ENCODE results near the gene NT5DC1.

The NT5DC1 gene

DNA sequence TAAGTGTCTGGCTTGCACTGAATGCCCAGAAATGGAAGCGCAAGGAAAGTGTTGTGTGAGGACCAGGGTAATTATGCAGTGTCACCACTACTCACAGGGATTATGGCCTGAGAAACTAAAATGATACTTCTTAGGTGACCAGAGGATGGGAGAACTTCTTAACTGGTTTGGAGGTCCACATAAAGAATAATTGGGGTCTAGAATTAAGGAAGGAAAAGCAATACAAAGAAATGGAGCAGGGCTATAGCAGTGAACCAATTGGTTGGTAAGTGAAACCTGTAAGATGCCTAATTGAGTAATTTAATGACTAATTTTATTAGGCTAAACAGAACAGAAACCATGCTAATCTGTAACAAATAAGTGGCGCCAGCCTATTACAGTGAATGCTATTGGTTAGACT, 147.9 kb downstream of the NT5DC1 start:
- no peak for DNase-seq

DNA sequence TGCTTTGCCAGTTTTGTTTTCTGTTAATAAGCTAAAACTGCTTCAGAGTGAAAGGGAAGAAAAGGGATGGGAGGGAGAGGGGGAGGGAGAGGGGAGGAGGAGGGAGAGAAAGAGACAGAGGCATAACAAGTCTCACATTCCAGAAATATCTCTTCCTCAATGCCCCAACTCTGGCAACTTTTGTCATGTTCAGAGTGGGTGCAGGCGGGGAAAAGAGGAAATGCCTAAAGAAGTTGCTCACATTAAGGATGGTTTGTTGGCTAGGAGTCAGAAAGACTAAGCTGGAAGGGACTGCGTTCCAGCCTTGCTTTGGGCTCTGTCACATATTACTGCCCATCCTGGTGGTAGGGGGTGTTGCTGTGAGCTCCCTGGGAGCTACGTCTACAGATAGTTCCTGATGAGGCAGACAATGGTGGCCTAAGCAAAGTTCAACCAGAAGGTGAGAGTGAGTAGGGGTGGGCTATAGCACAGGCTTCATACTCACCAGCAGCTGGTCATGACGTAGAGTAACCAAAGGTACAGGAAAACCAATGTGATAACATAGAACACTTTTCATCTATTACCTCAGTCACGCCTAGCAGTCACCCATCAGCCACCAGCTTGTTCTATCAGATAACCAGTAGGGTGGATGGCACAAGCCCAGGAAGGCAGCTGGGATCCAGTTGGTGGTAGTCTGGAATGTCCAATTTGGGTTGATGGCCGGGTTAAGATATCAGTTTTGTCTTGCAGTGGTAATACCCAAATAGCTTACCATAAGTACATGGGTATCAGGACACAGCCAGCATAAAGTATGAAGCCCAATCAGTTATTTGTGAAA, 151.1 kb downstream of the NT5DC1 start:
- no peak for DNase-seq

DNA sequence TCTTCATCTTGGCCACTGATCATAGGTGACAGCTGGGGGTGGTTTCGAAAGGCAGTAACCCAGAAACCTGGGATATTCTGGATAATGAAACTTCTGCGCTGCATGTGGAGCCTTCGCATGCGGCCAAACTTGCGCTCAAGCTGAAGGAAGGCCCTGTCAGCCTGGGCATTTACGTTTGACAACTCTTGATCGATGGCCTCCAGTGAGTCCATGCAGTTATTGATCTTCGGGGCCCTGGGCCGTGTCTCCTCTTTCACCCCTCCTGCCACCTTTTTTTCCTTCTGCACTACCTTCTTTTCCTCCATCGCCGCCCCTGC, 152.5 kb downstream of the NT5DC1 start:
- no peak for DNase-seq

DNA sequence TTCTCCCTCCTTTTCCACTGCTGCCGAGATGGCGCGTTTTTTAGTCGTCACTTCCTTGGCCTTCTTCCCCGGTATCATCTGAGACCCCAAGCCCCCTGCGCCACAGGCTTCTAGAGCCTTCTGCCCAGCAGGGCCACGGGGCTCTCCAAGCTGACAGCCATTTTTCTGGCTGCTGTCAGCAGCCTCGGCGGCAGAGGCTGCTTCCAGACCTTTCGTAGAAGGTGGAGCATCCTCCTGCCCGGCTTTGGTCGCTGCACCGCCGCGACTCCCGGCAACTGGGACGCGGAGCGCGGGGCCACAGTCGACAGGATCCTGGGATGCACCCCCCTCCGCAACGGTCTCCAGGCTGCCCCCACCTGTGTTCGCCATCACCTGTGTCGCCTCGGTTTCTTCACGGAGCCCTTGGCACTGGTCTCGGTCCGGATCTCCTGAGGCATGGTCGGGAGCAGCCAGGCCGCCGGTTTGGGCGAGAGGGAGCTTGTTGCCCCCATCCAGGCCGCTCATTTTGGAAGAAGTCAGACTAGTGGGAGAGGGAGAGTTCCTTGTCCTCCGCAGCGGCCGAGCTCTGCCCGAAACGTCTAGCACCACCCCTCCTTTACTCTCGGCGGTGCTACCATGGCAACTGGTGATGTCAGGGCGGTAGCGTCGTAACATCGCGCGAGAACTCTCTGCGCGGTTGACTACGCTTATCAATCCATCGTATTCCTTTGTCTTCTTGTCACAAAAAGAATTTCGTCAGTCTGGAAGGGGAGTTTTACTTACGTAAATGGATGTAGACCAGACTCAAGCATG, 153.0 kb downstream of the NT5DC1 start, which contains the start of gene TSPYL4:
Gene TSPYL4 (minus strand): TSS at position 571 of the 792 bp plus-strand sequence. CDS start 67 bp downstream, at position 504.
- DNase-seq = peak; percentile 93 to 94

DNA sequence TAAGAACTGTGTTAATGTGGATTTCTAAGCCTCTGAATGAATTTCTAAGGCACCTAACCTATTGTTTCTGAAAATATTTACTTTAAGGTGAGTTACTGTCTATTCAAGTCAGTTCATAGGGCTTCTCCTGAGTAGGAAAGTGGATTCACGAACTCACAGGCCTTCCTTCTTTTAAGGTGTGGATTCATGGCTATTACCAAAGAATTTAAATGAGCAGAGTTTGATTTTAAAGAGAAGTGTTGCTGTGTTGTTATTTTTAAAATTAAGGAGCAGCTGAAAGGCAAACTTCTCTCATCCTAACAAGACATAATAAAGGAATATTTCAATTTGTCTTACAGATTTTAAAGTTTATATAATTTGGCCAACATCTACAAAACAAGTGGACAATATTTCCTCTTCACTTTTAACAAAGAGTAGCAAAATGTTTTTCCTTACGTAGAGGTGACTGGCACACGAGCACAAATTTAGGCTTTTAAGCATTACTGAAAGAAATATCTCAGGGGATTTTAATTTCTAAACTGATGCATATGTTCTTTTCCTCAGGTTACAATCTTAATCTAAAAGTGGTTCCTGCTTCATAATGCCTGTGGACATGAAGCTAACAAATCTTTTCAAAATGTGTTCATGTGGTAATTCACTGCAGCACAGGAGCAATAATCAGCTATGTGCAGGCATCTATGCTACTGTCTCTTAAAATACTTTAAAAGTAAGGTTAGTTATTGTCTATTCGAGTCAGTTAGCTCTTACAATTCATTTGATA, 153.8 kb downstream of the NT5DC1 start:
- DNase-seq = no peak

DNA sequence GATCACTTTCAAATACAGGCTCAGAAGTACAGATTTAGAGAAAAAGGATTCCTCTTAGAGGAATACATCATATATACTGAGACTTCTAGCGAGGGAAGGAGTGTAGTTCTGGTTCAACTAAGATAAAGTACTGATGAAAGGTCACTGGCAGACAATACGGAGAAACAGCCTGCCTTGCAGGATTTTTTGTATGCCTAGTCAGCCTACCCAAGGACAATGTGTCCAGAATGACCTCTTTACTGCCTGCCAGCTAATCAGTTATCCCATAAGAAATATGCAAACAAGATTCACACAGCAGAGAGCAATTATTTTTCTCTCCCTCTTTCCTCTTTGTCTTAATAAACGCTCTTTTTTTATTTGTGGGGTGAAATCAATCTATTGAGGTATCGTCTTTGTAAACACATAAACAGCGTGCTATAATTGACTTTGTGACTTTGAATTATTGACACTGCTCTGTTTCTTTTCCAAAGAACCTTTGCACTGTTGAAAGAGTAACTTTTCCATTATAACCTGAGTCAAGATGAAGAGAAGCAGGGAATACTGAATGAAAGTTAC, 154.7 kb downstream of the NT5DC1 start:
- DNase-seq = no peak

DNA sequence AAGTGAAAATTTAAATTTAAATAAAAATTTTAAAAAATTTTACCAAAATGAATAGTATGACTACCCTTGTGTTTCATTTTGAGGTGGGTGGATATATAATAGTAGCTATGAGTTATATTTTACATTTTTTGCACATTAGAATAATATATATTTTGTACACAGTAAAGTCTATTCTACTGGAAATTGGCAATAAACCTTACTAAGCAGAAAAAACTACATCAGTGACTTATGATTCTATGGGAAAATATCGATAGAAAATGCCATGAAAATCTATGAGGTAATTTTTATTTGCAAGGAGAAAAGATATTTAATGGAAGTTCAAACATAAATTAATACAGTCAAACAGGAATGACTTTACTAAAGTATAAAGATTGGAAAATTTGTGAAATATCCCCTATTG, 156.0 kb downstream of the NT5DC1 start:
- no peak for DNase-seq

DNA sequence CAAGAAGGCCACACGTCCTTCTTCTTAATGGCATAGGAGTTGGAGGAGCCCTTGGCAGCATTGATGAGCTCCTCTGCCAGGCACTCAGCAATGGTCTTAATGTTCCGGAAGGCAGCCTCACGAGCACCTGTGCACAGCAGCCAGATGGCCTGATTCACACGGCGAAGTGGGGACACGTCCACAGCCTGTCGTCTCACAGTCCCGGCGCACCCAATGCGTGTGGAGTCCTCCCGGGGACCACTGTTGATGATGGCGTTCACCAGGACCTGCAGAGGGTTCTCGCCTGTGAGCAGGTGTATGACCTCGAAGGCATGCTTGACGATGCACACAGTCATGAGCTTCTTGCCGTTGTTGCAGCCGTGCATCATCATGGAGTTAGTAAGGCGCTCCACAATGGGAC, 157.9 kb downstream of the NT5DC1 start:
- no peak for DNase-seq

DNA sequence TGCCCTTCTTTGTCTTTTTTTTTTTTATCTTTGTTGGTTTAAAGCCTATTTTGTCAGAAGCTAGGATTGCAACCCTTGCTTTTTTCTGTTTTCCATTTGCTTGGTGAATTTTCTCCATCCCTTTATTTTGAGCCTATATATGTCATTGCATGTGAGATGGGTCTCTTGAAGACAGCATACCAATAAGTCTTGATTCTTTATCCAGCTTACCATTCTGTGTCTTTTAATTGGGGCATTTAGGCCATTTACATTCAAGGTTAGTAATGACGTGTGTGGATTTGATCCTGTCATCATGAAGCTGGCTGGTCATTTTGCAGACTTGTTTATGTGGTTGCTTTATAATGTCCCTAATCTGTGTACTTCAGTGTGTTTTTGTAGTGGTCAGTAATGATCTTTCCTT, 162.7 kb downstream of the NT5DC1 start:
- DNase-seq = no peak

DNA sequence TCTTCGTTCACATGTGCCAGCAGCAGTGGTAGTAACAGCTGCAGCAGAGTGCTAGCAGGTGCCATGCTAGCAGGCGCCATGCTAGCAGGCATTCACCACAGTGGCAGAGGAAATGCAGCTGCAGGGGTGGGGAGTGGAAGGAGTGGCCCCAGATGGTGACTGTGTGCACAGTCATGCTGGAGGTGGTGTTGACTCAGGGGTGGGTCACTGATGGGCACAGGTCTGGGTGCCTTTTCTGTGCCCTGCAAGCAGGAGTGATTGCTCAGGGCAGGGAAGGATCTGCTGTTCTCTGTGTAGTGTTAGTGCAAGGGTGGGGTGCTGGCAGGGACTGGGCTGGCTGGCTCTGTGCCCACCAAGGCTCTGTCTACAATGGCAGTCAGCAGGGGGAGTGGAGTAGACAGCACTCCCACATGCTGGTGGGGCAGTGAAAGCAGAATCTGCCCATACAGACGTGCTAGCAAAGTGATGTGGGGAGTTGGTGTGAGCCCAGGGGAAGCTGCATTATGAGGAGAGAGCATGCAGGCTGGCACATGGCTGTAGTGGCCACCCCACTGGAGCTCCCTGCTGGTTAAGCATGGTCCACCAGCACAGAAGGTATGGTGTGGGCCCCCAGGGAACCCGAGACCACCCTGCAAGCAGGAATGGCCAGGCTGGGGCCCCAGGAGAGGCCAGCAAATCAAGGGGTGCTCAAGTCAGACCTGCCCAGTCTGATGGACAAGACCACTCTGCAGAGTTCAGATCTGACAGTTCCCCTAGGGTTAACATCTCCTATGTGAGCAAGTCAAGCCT, 164.6 kb downstream of the NT5DC1 start:
- no peak for DNase-seq

DNA sequence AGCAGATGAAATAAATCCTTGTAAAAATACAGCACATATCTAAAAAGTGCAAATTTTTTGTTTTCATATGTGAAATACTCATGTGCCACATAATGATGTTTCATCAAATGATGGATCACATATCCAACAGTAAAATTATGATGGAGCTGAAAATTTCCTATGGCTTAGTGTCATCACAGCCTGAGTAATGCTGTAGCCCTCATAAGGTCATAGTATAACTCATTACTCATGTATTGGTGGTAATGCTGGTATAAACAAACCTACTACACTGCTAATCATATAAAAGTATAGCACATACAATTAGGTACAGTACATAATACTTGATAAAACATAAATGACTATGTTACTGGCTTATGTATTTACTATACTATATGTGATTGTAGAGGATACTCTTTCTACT, 166.2 kb downstream of the NT5DC1 start:
- DNase-seq = no peak

DNA sequence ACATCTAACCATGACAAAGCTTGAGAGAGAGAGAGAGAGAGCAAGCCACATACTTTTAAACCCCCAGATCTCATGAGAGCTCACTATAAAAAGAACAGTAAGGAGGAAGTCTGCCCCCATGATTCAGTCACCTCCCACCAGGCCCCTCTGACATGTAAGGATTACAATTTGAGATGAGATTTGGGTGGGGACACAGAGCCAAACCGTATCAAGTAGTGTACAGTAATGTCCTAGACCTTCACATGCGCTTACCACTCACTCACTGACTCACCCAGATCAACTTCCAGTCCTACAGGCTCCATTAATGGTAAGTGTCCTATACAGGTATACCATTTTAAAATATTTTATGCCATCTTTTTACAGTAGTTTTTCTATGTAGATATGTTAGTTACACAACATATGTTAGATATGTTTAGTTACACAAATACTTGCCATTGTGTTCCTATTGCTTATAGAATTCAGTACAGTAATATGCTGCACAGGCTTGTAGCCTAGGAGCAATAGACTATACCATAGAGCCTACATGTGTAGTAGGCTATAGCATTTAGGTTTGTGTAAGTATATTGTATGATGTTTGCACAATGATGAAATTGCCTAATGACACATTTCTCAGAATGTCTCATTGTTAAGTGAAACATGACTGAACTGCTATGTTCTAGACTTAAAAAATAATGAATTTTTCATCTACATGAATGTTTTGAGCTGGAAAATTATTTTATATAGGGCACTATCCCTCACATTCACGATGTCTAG, 167.4 kb downstream of the NT5DC1 start:
- DNase-seq = no peak

DNA sequence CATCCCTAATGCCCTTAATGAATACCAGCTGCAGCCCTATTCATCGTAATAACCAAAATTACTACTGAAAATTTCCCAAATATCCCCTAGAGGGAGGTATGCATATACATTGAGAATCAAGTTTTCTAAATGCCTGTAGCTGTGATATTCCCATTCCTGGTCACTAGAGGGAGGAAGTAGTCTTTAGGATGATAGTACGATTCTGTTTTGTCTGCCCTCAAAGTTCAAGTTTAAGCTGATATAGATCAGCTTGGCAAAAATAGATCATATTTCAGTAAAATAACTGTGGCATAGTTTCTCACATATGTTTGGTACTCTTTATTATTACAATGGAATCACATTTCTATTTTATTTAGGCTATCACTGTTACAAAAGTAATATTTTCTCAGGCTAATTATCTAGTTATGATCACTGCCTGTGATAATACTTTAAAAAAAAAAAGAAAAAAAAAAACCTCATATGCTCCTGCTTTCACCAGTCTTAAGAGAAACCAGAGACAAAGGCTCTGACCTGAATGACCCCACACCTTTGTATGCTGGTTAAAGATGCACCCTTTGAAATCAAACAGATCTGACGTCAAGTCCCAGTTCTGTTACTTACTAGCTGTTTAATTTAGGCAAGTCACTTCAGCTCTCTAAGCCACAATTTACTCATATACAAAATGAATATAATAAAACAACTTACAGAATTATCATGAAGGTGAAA, 168.1 kb downstream of the NT5DC1 start:
- peak; percentile 71 to 87 for DNase-seq

DNA sequence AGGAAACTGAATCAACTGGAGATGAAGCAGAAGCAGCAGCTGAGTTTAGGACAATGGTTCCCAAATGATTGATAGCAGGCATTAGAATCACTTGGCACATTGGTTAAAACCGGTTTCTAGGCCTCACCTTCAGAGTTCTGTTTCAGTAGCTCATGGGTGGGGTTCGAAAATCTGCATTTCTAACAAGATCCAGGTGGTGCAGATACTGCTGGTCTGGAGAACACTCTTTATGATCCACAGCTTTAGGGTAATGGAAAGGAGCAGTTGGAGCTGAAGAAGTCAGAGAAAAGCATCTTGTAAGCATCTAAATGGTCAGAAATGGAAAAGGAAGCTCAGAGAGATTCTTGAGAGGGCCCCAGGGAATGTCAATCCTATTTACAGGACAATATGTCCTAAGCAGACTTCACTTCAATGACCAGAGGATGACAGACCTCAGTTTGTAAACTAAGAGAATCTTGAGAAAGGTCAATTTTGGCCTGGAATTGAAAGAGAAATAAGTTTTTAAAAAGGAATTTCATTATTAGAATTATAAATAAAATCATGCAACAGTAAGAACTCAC, 170.6 kb downstream of the NT5DC1 start:
- DNase-seq = no peak

DNA sequence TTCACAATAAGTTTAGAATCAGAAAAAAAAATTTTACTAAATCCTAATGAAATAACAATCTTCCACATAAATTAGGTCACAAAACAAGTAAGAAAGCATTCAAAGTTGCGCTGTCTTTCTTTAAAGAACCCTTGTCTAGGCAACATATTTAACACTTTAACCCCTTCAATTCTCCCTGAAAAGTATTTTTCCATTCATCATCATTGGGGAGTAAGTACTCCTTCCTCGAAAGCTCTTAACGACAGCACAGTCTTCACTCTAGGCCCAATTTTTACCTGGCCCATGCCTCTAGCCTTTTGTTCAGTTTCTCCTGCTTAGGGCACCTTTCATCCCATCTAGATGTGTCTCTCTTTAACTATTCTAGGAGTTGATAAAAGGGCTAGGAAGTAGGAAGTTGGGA, 176.5 kb downstream of the NT5DC1 start:
- DNase-seq = no peak

DNA sequence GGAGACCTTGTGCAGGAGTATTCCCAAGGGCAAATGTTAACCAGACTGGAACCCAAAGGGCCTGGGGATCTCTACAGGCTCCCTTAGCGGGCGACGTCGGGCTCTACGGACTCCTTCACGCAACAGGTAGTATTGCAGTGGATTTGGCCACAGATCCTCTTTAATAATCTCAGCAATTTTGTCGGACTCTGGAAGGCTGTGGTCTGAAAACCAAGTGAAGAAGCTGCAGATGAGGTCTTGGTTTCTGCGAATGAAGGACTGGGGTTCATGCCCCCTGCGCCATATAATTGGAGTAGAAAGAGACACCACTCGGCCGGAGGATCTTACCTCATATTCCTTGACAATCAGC, 177.8 kb downstream of the NT5DC1 start:
- DNase-seq = peak in 1 of 2 experiments; percentile 18

DNA sequence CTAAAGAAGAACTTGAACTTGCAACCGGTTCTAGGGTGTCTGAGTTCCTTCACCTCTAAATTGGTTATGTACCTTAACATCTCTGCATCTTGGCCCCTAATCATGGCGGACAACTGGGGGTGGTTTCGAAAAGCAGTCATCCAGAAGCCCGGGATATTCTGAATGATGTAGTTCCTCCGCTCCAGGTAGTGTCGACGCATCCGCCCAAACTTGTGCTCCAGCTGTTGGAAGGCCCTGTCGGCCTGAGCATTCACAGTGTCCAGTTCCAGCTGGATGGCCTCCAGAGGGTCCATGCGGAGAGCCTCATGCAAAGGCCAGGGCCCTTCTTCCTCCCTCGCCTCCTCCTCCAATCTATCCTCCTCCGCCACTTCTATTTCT, 178.2 kb downstream of the NT5DC1 start:
- peak in 1 of 2 experiments; percentile 68 for DNase-seq

DNA sequence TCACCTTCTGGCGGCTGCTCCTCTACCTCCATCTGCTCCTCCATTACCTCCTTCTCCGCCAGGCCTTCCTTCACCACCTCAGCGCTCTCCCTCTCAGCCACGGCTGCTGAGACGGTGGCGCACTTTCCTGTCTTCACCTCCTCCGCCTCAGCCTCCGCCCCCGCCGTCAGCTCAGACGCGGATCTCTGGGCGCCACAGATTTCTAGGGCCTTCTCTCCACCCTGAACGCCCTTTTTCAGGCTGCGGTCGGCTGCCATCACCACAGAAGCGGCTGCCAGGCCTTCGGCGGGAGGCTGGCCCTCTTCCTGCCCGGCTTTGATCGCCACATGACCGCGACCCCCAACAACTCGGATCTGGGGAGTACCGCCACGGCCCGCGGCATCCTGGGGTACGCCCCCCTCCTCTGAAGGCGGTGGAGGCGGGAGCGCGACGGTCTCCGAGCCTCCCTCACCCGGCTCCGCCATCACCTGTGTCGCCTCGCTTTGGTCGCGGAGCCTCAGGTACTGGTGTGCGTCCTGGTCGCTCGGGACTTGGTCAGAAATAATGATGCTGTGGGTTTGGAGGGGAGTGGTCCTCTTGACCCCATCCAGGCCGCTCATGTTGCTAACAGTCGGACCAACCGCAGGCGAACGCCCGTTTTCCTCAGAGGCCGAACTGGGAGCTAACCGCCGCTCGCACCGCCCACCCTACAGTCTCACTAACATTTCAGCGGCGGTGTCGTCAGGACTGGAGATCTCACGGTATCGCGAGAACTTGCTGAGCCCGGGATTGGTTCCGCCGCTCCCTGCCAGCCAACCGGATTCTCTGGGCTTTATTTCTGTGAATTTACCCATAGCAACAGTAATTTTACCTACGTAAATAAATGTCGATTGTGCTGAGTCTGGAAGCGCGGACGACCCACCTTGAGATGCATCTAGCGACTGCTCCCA, 178.8 kb downstream of the NT5DC1 start, which contains the start of gene TSPYL1:
Gene TSPYL1 (minus strand): TSS at position 699 of the 929 bp plus-strand sequence. CDS start 100 bp downstream, at position 599.
- DNase-seq = peak; percentile 89 to 97
